Measurements from ENCODE around the gene CCM2. TPM values are rescaled to one million over a fixed set of nuclear protein-coding genes. Genes with fewer than 3 reads are reported as not detected.
"Not testable (repeated sequence)": the region's sequence is repeated elsewhere in the genome, so short reads cannot be mapped to it uniquely, and the experiment has no call there.

The CCM2 gene
- total RNA-seq, 2 experiments from 2014 or later: 99.6 to 99.9 TPM

- Mint-ChIP-seq H3K27ac (peak overlapping the region; percentile 84), H3K27me3 (ENCODE audit: low read depth) (no peaks in the 10 kb centered on the region), H3K4me1 (ENCODE audit: low read depth) (peaks cover 75% of the 10 kb centered on the region), H3K4me3 (peak overlapping the region; percentile 80), H3K36me3 (ENCODE audit: low read depth) (peaks cover 77% of the 10 kb centered on the region), H3K9me3 (ENCODE audit: insufficient read depth) (no peaks in the 10 kb centered on the region)
- ATAC-seq (peak; percentile 45), DNase-seq (no peak)
- POLR2A ChIA-PET: interaction anchor here (0.6 to 3.9 kb wide), 19 partner anchors 8 to 180 kb away, joined by 3 to 125 read pairs (median 6); partner anchors contain the start of genes H2AZ2, MYO1G, PURB and TBRG4
- CTCF ChIA-PET: interaction anchor here (0.5 to 6.0 kb wide), 10 partner anchors 13 to 168 kb away, joined by 3 to 45 read pairs (median 6); partner anchors contain the start of genes CCM2 and MYO1G
Observed at GRCh38 chr7:45028138-45028919, 28.3 kb downstream of the CCM2 start.

GRCh38 chr7:45028920-45029344, 28.9 kb downstream of the CCM2 start:
- Mint-ChIP-seq H3K4me1 (ENCODE audit: low read depth) (peaks cover 78% of the 10 kb centered on the region), H3K27ac (peak overlapping the region; percentile 84), H3K9me3 (ENCODE audit: insufficient read depth) (no peaks in the 10 kb centered on the region), H3K27me3 (ENCODE audit: low read depth) (no peaks in the 10 kb centered on the region), H3K36me3 (ENCODE audit: low read depth) (peaks cover 79% of the 10 kb centered on the region), H3K4me3 (peak overlapping the region; percentile 80)
- CTCF ChIA-PET: interaction anchor here (0.5 to 6.0 kb wide), 7 partner anchors 20 to 169 kb away, joined by 3 to 45 read pairs (median 3); partner anchors contain the start of gene CCM2
- POLR2A ChIA-PET: interaction anchor here (0.6 to 3.9 kb wide), 13 partner anchors 9 to 144 kb away, joined by 3 to 125 read pairs (median 5); partner anchors contain the start of genes MYO1G, PURB and TBRG4
- DNase-seq (no peak), ATAC-seq (no peak)

GRCh38 chr7:45031829-45032228, 31.8 kb downstream of the CCM2 start:
- ATAC-seq: no peak
- peaks cover 74% of the 10 kb centered on the region for H3K36me3 Mint-ChIP-seq (ENCODE audit: low read depth)
- peaks cover 79% of the 10 kb centered on the region for H3K4me1 Mint-ChIP-seq (ENCODE audit: low read depth)
- no peaks in the 10 kb centered on the region for H3K27me3 Mint-ChIP-seq (ENCODE audit: low read depth)
- peak overlapping the region; percentile 62 for H3K27ac Mint-ChIP-seq
- H3K4me3 Mint-ChIP-seq: peak overlapping the region; percentile 63
- CTCF ChIA-PET: interaction anchor here (0.6 to 6.0 kb wide), 5 partner anchors 27 to 174 kb away, joined by 3 to 45 read pairs (median 3); partner anchors contain the start of gene CCM2
- H3K9me3 Mint-ChIP-seq (ENCODE audit: insufficient read depth): no peaks in the 10 kb centered on the region
- POLR2A ChIA-PET: interaction anchor here (1.1 to 3.0 kb wide), 7 partner anchors 16 to 79 kb away, joined by 3 to 14 read pairs (median 5); partner anchors contain the start of genes CCM2, MYO1G and TBRG4
- no peak for DNase-seq

GRCh38 chr7:45032421-45032820, 32.4 kb downstream of the CCM2 start:
- Mint-ChIP-seq H3K27ac (peak overlapping the region; percentile 71), H3K4me1 (ENCODE audit: low read depth) (peaks cover 78% of the 10 kb centered on the region), H3K9me3 (ENCODE audit: insufficient read depth) (no peaks in the 10 kb centered on the region), H3K36me3 (ENCODE audit: low read depth) (peaks cover 70% of the 10 kb centered on the region), H3K27me3 (ENCODE audit: low read depth) (no peaks in the 10 kb centered on the region), H3K4me3 (peak overlapping the region; percentile 63)
- CTCF ChIA-PET: interaction anchor here (1.2 to 6.0 kb wide), 3 partner anchors 32 to 174 kb away, joined by 3 to 45 read pairs (median 3); partner anchors contain the start of gene CCM2
- ATAC-seq (no peak), DNase-seq (no peak)
- POLR2A ChIA-PET: interaction anchor here (0.6 to 3.0 kb wide), 8 partner anchors 17 to 625 kb away, joined by 3 to 14 read pairs (median 4); partner anchors contain the start of genes CCM2, MYO1G and TBRG4

- peak; percentile 57 for DNase-seq
- H3K4me3 Mint-ChIP-seq: peak overlapping the region; percentile 63
Observed at GRCh38 chr7:45033261-45033930, 33.4 kb downstream of the CCM2 start.

GRCh38 chr7:45033931-45034290, 33.9 kb downstream of the CCM2 start:
- no peaks in the 10 kb centered on the region for H3K9me3 Mint-ChIP-seq (ENCODE audit: insufficient read depth)
- ATAC-seq (no peak), DNase-seq (no peak)
- H3K36me3 Mint-ChIP-seq (ENCODE audit: low read depth): peaks cover 67% of the 10 kb centered on the region
- CTCF ChIA-PET: interaction anchor here (0.6 to 4.7 kb wide), 3 partner anchors 33 to 78 kb away, joined by 3 to 32 read pairs (median 3); no protein-coding TSS in a partner anchor
- no peaks in the 10 kb centered on the region for H3K27me3 Mint-ChIP-seq (ENCODE audit: low read depth)
- H3K27ac Mint-ChIP-seq: peak overlapping the region; percentile 71
- H3K4me3 Mint-ChIP-seq: peak overlapping the region; percentile 63
- H3K4me1 Mint-ChIP-seq (ENCODE audit: low read depth): peaks cover 83% of the 10 kb centered on the region
- POLR2A ChIA-PET: interaction anchor here (1.3 to 3.8 kb wide), 5 partner anchors 32 to 63 kb away, joined by 3 to 27 read pairs (median 8); partner anchors contain the start of gene MYO1G

More at GRCh38 chr7:45033261-45033930, 33.4 kb downstream of the CCM2 start:
- Mint-ChIP-seq H3K9me3 (ENCODE audit: insufficient read depth) (no peaks in the 10 kb centered on the region), H3K36me3 (ENCODE audit: low read depth) (peaks cover 67% of the 10 kb centered on the region), H3K27ac (peak overlapping the region; percentile 71), H3K4me1 (ENCODE audit: low read depth) (peaks cover 84% of the 10 kb centered on the region), H3K27me3 (ENCODE audit: low read depth) (no peaks in the 10 kb centered on the region)
- peak; percentile 37 for ATAC-seq
- CTCF ChIA-PET: interaction anchor here (0.6 to 4.7 kb wide), 3 partner anchors 33 to 78 kb away, joined by 3 to 32 read pairs (median 3); no protein-coding TSS in a partner anchor
- POLR2A ChIA-PET: interaction anchor here (0.6 to 3.0 kb wide), 5 partner anchors 32 to 142 kb away, joined by 3 to 14 read pairs (median 4); partner anchors contain the start of genes MYO1G and TBRG4

- not testable (repeated sequence) for H3K9me3 Mint-ChIP-seq (ENCODE audit: insufficient read depth); ATAC-seq; H3K27me3 Mint-ChIP-seq (ENCODE audit: low read depth); DNase-seq; H3K4me3 Mint-ChIP-seq; H3K27ac Mint-ChIP-seq
- POLR2A ChIA-PET: interaction anchor here (2.5 to 3.8 kb wide), 2 partner anchors 55 to 58 kb away, joined by 6 to 27 read pairs; partner anchors contain the start of gene MYO1G
- CTCF ChIA-PET: interaction anchor here (4.7 kb wide), 1 partner anchor 61 kb away, joined by 32 read pairs; no protein-coding TSS in a partner anchor
- Mint-ChIP-seq H3K4me1 (ENCODE audit: low read depth) (peaks cover 77% of the 10 kb centered on the region), H3K36me3 (ENCODE audit: low read depth) (peaks cover 65% of the 10 kb centered on the region)
Observed at GRCh38 chr7:45034710-45035109, 34.7 kb downstream of the CCM2 start.

- no peaks in the 10 kb centered on the region for H3K27me3 Mint-ChIP-seq (ENCODE audit: low read depth)
- H3K4me1 Mint-ChIP-seq (ENCODE audit: low read depth): peaks cover 70% of the 10 kb centered on the region
- CTCF ChIA-PET: interaction anchor here (1.0 to 4.7 kb wide), 8 partner anchors 8 to 101 kb away, joined by 3 to 32 read pairs (median 5); partner anchors contain the start of gene MYO1G
- H3K9me3 Mint-ChIP-seq (ENCODE audit: insufficient read depth): no peaks in the 10 kb centered on the region
- POLR2A ChIA-PET: interaction anchor here (1.2 to 3.8 kb wide), 8 partner anchors 8 to 76 kb away, joined by 3 to 27 read pairs (median 10); partner anchors contain the start of genes MYO1G and TBRG4
- H3K36me3 Mint-ChIP-seq (ENCODE audit: low read depth): peaks cover 61% of the 10 kb centered on the region
- H3K4me3 Mint-ChIP-seq: no peak overlapping the region
- peak overlapping the region; percentile 58 for H3K27ac Mint-ChIP-seq
- ATAC-seq (no peak), DNase-seq (no peak)
Observed at GRCh38 chr7:45035371-45035770, 35.4 kb downstream of the CCM2 start.

- Mint-ChIP-seq H3K27me3 (ENCODE audit: low read depth) (no peaks in the 10 kb centered on the region), H3K9me3 (ENCODE audit: insufficient read depth) (no peaks in the 10 kb centered on the region), H3K4me3 (peak overlapping the region; percentile 36), H3K27ac (peak overlapping the region; percentile 75), H3K4me1 (ENCODE audit: low read depth) (peaks cover 70% of the 10 kb centered on the region), H3K36me3 (ENCODE audit: low read depth) (peaks cover 65% of the 10 kb centered on the region)
- POLR2A ChIA-PET: interaction anchor here (0.5 to 3.8 kb wide), 10 partner anchors 8 to 75 kb away, joined by 3 to 27 read pairs (median 8); partner anchors contain the start of genes MYO1G and TBRG4
- DNase-seq (peak; percentile 43), ATAC-seq (peak; percentile 43)
- CTCF ChIA-PET: interaction anchor here (0.8 to 4.7 kb wide), 11 partner anchors 9 to 179 kb away, joined by 3 to 32 read pairs (median 5); partner anchors contain the start of gene MYO1G
Observed at GRCh38 chr7:45035893-45036292, 35.9 kb downstream of the CCM2 start.

GRCh38 chr7:45036317-45036716, 36.3 kb downstream of the CCM2 start:
- Mint-ChIP-seq H3K4me1 (ENCODE audit: low read depth) (peaks cover 70% of the 10 kb centered on the region), H3K9me3 (ENCODE audit: insufficient read depth) (no peaks in the 10 kb centered on the region), H3K36me3 (ENCODE audit: low read depth) (peaks cover 69% of the 10 kb centered on the region), H3K27ac (peak overlapping the region; percentile 75), H3K27me3 (ENCODE audit: low read depth) (no peaks in the 10 kb centered on the region), H3K4me3 (peak overlapping the region; percentile 36)
- POLR2A ChIA-PET: interaction anchor here (0.5 to 3.8 kb wide), 10 partner anchors 9 to 75 kb away, joined by 3 to 27 read pairs (median 8); partner anchors contain the start of genes MYO1G and TBRG4
- ATAC-seq (peak; percentile 8), DNase-seq (no peak)
- CTCF ChIA-PET: interaction anchor here (0.6 to 4.7 kb wide), 12 partner anchors 9 to 179 kb away, joined by 3 to 32 read pairs (median 4); partner anchors contain the start of gene MYO1G

Data from activated CD8-positive, alpha-beta T cell treated with anti-CD3 and anti-CD28 coated beads, Interleukin-2, amount 10 ng/mL, durations not matched to agents 7 days and 5 days (primary cell).